DND-41 (cell line): ENCODE results near the gene NLRC4.

Experiments
- ATAC-seq: fragments of 200-7000 bp; cut with Tn5 transposase; 3 replicates; pipeline ENCODE4 v1.9.1; 2021; ENCODE audit warnings: low read depth; ENCODE audit not compliant: insufficient read depth
- DNase-seq: peaks from one replicate; pipeline ENCODE4 v3.0.0-alpha.2; 2020
- H2AFZ ChIP-seq: 2 replicates; pipeline ENCODE4 v1.6.0; 2012; ENCODE audit warnings: low read depth, low read length
- H3K27ac ChIP-seq: 2 replicates; pipeline ENCODE4 v1.5.1; 2012; ENCODE audit warnings: low read length, inconsistent platforms
- H3K27me3 ChIP-seq: fragments of 200-600 bp; sonication (generic); 2 replicates; pipeline ENCODE4 v1.6.0; 2012; ENCODE audit warnings: low read length, mild to moderate bottlenecking, inconsistent platforms; ENCODE audit not compliant: insufficient read depth, poor library complexity
- H3K36me3 ChIP-seq: 2 replicates; pipeline ENCODE4 v1.5.1; 2012; ENCODE audit warnings: low read length, inconsistent platforms; ENCODE audit not compliant: insufficient read depth
- H3K4me1 ChIP-seq: 2 replicates; pipeline ENCODE4 v1.5.1; 2012; ENCODE audit warnings: mild to moderate bottlenecking, low read length; ENCODE audit not compliant: insufficient read depth
- H3K4me2 ChIP-seq: 2 replicates; pipeline ENCODE4 v1.6.0; 2012; ENCODE audit warnings: mild to moderate bottlenecking, moderate library complexity, low read length, inconsistent platforms; ENCODE audit not compliant: insufficient read depth
- H3K4me3 ChIP-seq, 2 experiments: fragments of 200-600 bp in 1 of 2; shearing (Covaris generic) in 1 of 2; 2 replicates each; pipeline ENCODE4 v1.5.1; 2012 to 2016; ENCODE audit warnings: inconsistent platforms in 2 of 2, low read length in 2 of 2, mild to moderate bottlenecking in 2 of 2, low read depth in 1 of 2, moderate library complexity in 1 of 2
- H3K79me2 ChIP-seq: 2 replicates; pipeline ENCODE4 v1.6.0; 2012; ENCODE audit warnings: low read length, inconsistent platforms; ENCODE audit not compliant: insufficient read depth
- H3K9ac ChIP-seq: 2 replicates; pipeline ENCODE4 v1.6.0; 2012; ENCODE audit warnings: low read depth, mild to moderate bottlenecking, inconsistent platforms, low read length, moderate library complexity
- H3K9me3 ChIP-seq: 2 replicates; pipeline ENCODE4 v1.5.1; 2012; ENCODE audit warnings: low read length, moderate library complexity, mild to moderate bottlenecking, inconsistent platforms; ENCODE audit not compliant: insufficient read depth, severe bottlenecking
- H4K20me1 ChIP-seq: 2 replicates; pipeline ENCODE4 v1.6.0; 2012; ENCODE audit warnings: low read length; ENCODE audit not compliant: insufficient read depth
- EZH2 ChIP-seq: IDR thresholded peaks from 3 replicates; pipeline ENCODE4 v1.6.1; 2012; ENCODE audit warnings: borderline replicate concordance, low read depth, mild to moderate bottlenecking, moderate library complexity, low read length, inconsistent platforms; ENCODE audit not compliant: severe bottlenecking
- TF ChIP-seq, protein P1 (sequence below): IDR thresholded peaks from 2 replicates; pipeline ENCODE4 v1.5.1; 2012; ENCODE audit warnings: borderline replicate concordance, low read length, moderate library complexity, mild to moderate bottlenecking; ENCODE audit not compliant: poor library complexity, severe bottlenecking; ENCODE audit errors: extremely low read depth

The NLRC4 gene

GRCh38 chr2:32291746-32292145 lies 27.1 kb upstream of the NLRC4 start:
- Histone ChIP-seq H3K4me3 (no peak overlapping the region), H3K4me2 (no peak overlapping the region), H2AFZ (no peak overlapping the region), H3K27ac (no peak overlapping the region), H3K9me3 (peaks cover 2% of the 10 kb centered on the region), H3K9ac (no peak overlapping the region), H3K4me1 (no peaks in the 10 kb centered on the region), H3K79me2 (peaks cover 33% of the 10 kb centered on the region), H3K36me3 (peaks cover 39% of the 10 kb centered on the region), H3K27me3 (no peaks in the 10 kb centered on the region), H4K20me1 (peaks cover 2% of the 10 kb centered on the region; the same call in 1 of the 2 replicates)
- TF ChIP-seq EZH2, result no peak
- TF ChIP-seq, protein P1, sequence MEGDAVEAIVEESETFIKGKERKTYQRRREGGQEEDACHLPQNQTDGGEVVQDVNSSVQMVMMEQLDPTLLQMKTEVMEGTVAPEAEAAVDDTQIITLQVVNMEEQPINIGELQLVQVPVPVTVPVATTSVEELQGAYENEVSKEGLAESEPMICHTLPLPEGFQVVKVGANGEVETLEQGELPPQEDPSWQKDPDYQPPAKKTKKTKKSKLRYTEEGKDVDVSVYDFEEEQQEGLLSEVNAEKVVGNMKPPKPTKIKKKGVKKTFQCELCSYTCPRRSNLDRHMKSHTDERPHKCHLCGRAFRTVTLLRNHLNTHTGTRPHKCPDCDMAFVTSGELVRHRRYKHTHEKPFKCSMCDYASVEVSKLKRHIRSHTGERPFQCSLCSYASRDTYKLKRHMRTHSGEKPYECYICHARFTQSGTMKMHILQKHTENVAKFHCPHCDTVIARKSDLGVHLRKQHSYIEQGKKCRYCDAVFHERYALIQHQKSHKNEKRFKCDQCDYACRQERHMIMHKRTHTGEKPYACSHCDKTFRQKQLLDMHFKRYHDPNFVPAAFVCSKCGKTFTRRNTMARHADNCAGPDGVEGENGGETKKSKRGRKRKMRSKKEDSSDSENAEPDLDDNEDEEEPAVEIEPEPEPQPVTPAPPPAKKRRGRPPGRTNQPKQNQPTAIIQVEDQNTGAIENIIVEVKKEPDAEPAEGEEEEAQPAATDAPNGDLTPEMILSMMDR, result no peak
- ATAC-seq, result no peak
- DNase-seq, result no peak

GRCh38 chr2:32290000-32290339 lies 25.3 kb upstream of the NLRC4 start:
- Histone ChIP-seq H3K9me3 (peaks cover 2% of the 10 kb centered on the region), H4K20me1 (peaks cover 2% of the 10 kb centered on the region; the same call in 1 of the 2 replicates), H2AFZ (no peak overlapping the region), H3K4me2 (no peak overlapping the region), H3K79me2 (peaks cover 47% of the 10 kb centered on the region), H3K27ac (no peak overlapping the region), H3K9ac (no peak overlapping the region), H3K27me3 (no peaks in the 10 kb centered on the region), H3K4me3 (no peak overlapping the region), H3K4me1 (no peaks in the 10 kb centered on the region), H3K36me3 (peaks cover 29% of the 10 kb centered on the region)
- ATAC-seq (no peak), DNase-seq (no peak)
- TF ChIP-seq, protein P1, result no peak
- no peak for TF ChIP-seq EZH2

- ATAC-seq (no peak), DNase-seq (no peak)
- Histone ChIP-seq H3K36me3 (peaks cover 30% of the 10 kb centered on the region), H4K20me1 (peaks cover 3% of the 10 kb centered on the region; the same call in 1 of the 2 replicates), H3K27me3 (no peaks in the 10 kb centered on the region), H3K4me2 (no peak overlapping the region), H3K4me3 (no peak overlapping the region), H2AFZ (no peak overlapping the region), H3K4me1 (no peaks in the 10 kb centered on the region), H3K27ac (no peak overlapping the region), H3K9me3 (peaks cover 2% of the 10 kb centered on the region), H3K9ac (no peak overlapping the region), H3K79me2 (peaks cover 53% of the 10 kb centered on the region)
- no peak for TF ChIP-seq EZH2
- TF ChIP-seq, protein P1, result no peak
Measured at GRCh38 chr2:32289165-32289999, 24.7 kb upstream of the NLRC4 start.
